Fibroblast of mammary gland (primary cell): ENCODE data around the gene CLCN2.

ENCODE experiments used
- DNase-seq: peaks from one replicate; pipeline ENCODE4 v3.0.0-alpha.2; 2010; ENCODE audit warnings: low read depth
- H3K4me3 ChIP-seq: 2 replicates; pipeline ENCODE4 v1.5.1; 2011; ENCODE audit warnings: low read depth, mild to moderate bottlenecking, low read length, moderate library complexity; ENCODE audit not compliant: control insufficient read depth
- CTCF ChIP-seq: conservative IDR thresholded peaks from 2 replicates; pipeline ENCODE4 v1.5.1; 2011; ENCODE audit warnings: low read depth, low read length, inconsistent platforms; ENCODE audit not compliant: control insufficient read depth, insufficient read depth

The CLCN2 gene

GRCh38 chr3:184371570-184372018 lies 10.2 kb upstream of the CLCN2 start:
- DNase-seq = peak; percentile 90
- TF ChIP-seq CTCF = peak; percentile 100
- no peak overlapping the region for H3K4me3 ChIP-seq

GRCh38 chr3:184368586-184369183 lies 7.3 kb upstream of the CLCN2 start:
- H3K4me3 ChIP-seq = no peak overlapping the region
- no peak for TF ChIP-seq CTCF
- peak; percentile 78 for DNase-seq

DNA sequence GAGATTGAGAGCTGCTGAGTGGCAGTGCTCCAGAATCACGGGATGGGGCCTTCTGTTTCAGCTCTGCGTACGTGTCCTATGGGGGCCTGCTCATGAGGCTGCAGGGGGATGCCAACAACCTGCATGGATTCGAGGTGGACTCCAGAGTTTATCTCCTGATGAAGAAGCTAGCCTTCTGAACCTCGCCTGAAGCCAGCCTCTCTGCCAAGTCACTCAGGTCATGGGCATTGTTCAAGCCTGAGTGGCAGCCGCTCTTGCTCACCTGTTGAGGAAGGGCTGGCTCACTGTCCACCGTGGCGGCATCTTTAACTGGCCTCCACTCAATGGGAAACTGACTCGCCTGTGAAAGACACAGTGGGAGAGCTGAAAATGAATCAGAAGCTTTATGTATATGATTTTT lies 6.7 kb upstream of the CLCN2 start:
- TF ChIP-seq CTCF = no peak
- no peak overlapping the region for H3K4me3 ChIP-seq
- no peak for DNase-seq

DNA sequence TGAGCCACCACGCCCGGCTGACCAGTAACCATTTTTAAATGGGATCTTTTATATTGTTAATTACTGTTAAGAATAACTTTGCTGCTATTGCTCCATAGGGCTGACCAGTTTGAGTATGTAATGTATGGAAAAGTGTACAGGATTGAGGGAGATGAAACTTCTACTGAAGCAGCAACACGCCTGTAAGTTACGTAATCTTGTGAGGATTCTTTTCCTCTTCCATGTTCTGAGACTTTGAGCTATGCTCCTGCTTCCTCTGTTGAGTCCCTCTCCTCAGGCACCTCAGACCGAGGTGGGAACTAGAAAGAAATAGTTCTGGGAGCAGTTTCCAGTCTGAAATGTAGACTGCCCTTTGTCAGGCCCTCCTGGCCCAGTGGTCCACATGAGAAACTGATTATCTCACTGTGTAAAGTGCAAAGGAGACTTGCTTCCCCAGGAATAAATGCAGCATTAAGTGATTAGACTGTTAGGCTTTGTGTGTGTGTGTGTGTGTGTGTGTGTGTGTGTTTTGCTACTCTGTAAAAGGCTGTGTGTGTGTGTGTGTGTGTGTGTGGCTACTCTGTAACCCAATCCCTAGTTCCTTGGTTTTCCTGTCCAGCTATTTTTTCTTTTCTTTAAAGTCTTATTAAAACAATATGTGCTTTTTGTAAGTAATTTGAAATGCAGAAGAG lies 5.3 kb upstream of the CLCN2 start:
- no peak for TF ChIP-seq CTCF
- peak; percentile 82 for DNase-seq
- H3K4me3 ChIP-seq = no peak overlapping the region

GRCh38 chr3:184362668-184363546 lies 1.5 kb upstream of the CLCN2 start:
- peak; percentile 97 for DNase-seq
- peak overlapping the region; percentile 85 for H3K4me3 ChIP-seq
- peak; percentile 52 for TF ChIP-seq CTCF

DNA sequence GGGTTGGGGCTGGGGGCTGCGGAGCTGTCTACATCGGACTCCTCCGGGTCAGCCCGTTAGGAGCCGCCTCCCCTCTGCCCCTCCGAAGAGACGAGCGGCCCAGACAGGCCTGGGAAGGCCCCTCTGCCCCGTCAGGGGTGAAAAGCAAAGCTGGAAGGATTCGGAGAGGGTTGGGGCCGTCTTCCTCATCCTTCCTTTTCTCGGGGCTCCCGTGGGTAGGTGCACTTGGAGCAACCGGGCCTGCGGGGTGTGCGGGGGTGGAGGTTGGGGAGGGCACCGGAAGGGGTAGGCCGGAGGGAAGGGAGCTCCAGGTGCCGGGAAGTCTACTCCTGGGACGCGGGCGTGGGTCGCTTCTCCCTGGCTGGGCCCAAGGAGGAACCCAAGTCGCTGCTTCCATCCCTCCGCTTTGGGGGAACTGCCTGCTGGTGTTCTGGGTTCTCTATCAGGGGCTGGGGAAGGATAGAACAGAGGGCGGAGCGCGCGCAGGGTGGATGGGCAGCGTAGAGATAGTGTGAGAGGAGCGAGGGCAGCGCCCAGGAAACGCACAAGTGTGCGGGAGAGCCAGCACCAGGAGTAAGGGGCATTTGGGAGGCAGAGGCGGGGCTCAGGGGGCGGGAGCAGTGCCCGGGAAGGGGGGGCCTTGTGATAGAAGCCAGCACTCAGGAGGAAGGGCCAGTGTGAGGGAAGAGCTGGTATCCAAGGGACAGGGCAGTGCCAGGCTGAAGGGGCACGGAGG lies 695 bp upstream of the CLCN2 start:
- TF ChIP-seq CTCF = no peak
- peak; percentile 53 for DNase-seq
- H3K4me3 ChIP-seq = peak overlapping the region; percentile 85
